Measurements from ENCODE around the gene ZC3H4. TPM values are rescaled to one million over a fixed set of nuclear protein-coding genes. Genes with fewer than 3 reads are reported as not detected.

ZC3H4 gene
- total RNA-seq, 4 donors from 2014 or later: 22.5 to 28.7 (median 24.9) TPM

GRCh38 chr19:47157431-47158321, 44.1 kb upstream of the ZC3H4 start:
- H3K4me1 ChIP-seq: peaks cover 10 to 86% (median 29%) of the 10 kb centered on the region in 3 donors
- H3K4me3 ChIP-seq: no peak overlapping the region
- H3K27me3 ChIP-seq: no peaks in the 10 kb centered on the region
- peak overlapping the region; percentile 76 to 84 (median 82) for H3K27ac ChIP-seq
- 26 to 27% methylated on average over 5 to 10 of the region's 10 CpGs for WGBS, 2 donors (ENCODE audit: low coverage in 1 of 2)
- H3K36me3 ChIP-seq: peaks cover 0 to 46% of the 10 kb centered on the region in 2 donors
- H3K9me3 ChIP-seq: no peaks in the 10 kb centered on the region
- TF ChIP-seq, protein P1, sequence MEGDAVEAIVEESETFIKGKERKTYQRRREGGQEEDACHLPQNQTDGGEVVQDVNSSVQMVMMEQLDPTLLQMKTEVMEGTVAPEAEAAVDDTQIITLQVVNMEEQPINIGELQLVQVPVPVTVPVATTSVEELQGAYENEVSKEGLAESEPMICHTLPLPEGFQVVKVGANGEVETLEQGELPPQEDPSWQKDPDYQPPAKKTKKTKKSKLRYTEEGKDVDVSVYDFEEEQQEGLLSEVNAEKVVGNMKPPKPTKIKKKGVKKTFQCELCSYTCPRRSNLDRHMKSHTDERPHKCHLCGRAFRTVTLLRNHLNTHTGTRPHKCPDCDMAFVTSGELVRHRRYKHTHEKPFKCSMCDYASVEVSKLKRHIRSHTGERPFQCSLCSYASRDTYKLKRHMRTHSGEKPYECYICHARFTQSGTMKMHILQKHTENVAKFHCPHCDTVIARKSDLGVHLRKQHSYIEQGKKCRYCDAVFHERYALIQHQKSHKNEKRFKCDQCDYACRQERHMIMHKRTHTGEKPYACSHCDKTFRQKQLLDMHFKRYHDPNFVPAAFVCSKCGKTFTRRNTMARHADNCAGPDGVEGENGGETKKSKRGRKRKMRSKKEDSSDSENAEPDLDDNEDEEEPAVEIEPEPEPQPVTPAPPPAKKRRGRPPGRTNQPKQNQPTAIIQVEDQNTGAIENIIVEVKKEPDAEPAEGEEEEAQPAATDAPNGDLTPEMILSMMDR (IDR thresholded peaks at IDR 0.05): peak in 2 of 4 experiments; percentile 17 to 28
- TF ChIP-seq POLR2AphosphoS5 (IDR thresholded peaks at IDR 0.05): no peak
- ATAC-seq: peak; percentile 70

DNA sequence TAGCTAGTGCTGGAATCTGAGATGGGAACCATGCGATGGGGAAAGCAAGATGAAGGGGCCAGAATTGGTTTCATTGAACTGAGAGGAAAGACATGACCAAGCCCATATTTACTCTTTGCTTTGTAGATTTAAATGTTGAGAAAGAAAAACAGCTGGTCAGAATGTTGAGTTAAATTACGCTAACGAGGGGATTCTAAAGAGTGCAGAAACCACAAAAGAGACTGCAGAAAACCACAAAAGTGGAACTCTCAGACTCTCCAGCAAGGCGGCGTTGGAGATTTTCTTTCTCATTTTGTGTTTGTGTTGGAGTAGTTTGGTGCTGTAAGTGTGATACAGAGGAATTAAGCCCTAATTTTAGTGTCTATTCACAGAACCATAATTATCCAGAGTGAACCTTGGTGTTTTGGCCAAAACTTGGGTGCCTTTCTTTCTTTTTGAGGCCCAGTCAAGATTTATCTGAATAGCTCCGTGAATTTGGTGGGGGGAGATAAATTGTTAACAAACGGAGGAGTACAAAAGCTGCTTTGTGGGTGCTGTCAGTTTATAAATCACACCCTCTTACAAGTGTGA, 43.4 kb upstream of the ZC3H4 start:
- no peaks in the 10 kb centered on the region for H3K9me3 ChIP-seq
- peaks cover 12 to 86% (median 29%) of the 10 kb centered on the region in 3 donors for H3K4me1 ChIP-seq
- H3K36me3 ChIP-seq: peaks cover 0 to 50% of the 10 kb centered on the region in 2 donors
- TF ChIP-seq, protein P1 (IDR thresholded peaks at IDR 0.05): no peak
- TF ChIP-seq EP300 (IDR thresholded peaks at IDR 0.05) (no peak), POLR2AphosphoS5 (IDR thresholded peaks at IDR 0.05) (no peak), POLR2A (IDR thresholded peaks at IDR 0.05) (no peak)
- no peak overlapping the region for H3K4me3 ChIP-seq
- 58 to 69% methylated on average over 5 to 7 of the region's 7 CpGs for WGBS, 2 donors (ENCODE audit: low coverage in 1 of 2)
- ATAC-seq: no peak
- H3K27me3 ChIP-seq: no peaks in the 10 kb centered on the region
- peak overlapping the region; percentile 76 to 84 (median 82) for H3K27ac ChIP-seq

DNA sequence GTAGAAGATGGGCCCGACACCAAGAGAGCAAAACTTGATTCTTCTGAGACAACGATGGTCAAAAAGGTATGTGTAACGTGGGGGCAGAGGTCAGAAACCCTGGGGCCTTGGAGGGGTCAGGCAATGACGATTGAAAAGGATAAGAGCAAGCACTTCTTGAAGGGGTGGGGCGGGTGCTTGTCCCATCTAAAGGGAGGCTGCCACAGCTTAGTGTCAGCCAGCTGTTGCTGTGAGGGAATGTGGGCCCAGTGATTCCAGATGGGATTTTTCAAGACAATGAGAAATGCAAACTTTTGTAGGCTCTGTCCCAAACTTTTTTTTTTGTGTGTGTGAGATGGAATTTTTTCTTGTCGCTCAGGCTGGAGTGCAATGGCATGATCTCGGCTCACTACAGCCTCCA, 41.6 kb upstream of the ZC3H4 start:
- Histone ChIP-seq H3K27me3 (no peaks in the 10 kb centered on the region), H3K36me3 (peaks cover 0 to 58% of the 10 kb centered on the region in 2 donors), H3K4me3 (no peak overlapping the region), H3K4me1 (peaks cover 16 to 96% (median 29%) of the 10 kb centered on the region in 3 donors), H3K9me3 (no peaks in the 10 kb centered on the region), H3K27ac (peak overlapping the region; percentile 55 to 84 (median 78))
- TF ChIP-seq POLR2AphosphoS5 (IDR thresholded peaks at IDR 0.05) (peak; percentile 11), POLR2A (IDR thresholded peaks at IDR 0.05) (no peak), EP300 (IDR thresholded peaks at IDR 0.05) (no peak)
- TF ChIP-seq, protein P1 (IDR thresholded peaks at IDR 0.05): no peak
- WGBS, 2 donors (ENCODE audit: low coverage in 1 of 2): 26 to 33% methylated on average over 5 of the region's 7 CpGs
- ATAC-seq: peak; percentile 58

- TF ChIP-seq EP300 (IDR thresholded peaks at IDR 0.05): no peak
- no peak for TF ChIP-seq POLR2AphosphoS5 (IDR thresholded peaks at IDR 0.05)
- TF ChIP-seq, protein P1 (IDR thresholded peaks at IDR 0.05): no peak
- no peak for TF ChIP-seq POLR2A (IDR thresholded peaks at IDR 0.05)
- peaks cover 0 to 66% of the 10 kb centered on the region in 2 donors for H3K36me3 ChIP-seq
- H3K4me1 ChIP-seq: peaks cover 16 to 89% (median 21%) of the 10 kb centered on the region in 3 donors
- H3K9me3 ChIP-seq: no peaks in the 10 kb centered on the region
- no peaks in the 10 kb centered on the region for H3K27me3 ChIP-seq
- no peak overlapping the region for H3K4me3 ChIP-seq
- peak overlapping the region; percentile 59 to 84 (median 74) for H3K27ac ChIP-seq
- 18 to 30% methylated on average over 1 to 2 of the region's 2 CpGs for WGBS, 2 donors (ENCODE audit: low coverage in 1 of 2)
- no peak for ATAC-seq
Measured at GRCh38 chr19:47153266-47153665, 39.7 kb upstream of the ZC3H4 start.

Data from gastroesophageal sphincter (tissue), 4 donors.